Limb (tissue), 2 donors: ENCODE measurements around the gene ADAMTS2.

Experiments used
- DNase-seq, 2 donors: peaks; one replicate each; pipeline ENCODE4 v3.0.0-alpha.2; 2016; ENCODE audit errors: extremely low spot score in 2 of 2

Gene ADAMTS2

GRCh38 chr5:179195561-179196404 lies 149.5 kb downstream of the ADAMTS2 start:
- DNase-seq: no peak

GRCh38 chr5:179194941-179195381 lies 150.3 kb downstream of the ADAMTS2 start:
- DNase-seq: no peak

GRCh38 chr5:179194201-179194910 lies 150.9 kb downstream of the ADAMTS2 start:
- no peak for DNase-seq

- no peak for DNase-seq
Measured at GRCh38 chr5:179193746-179194145, 151.5 kb downstream of the ADAMTS2 start.

GRCh38 chr5:179192891-179193470 lies 152.3 kb downstream of the ADAMTS2 start:
- DNase-seq: no peak

- no peak for DNase-seq
Measured at GRCh38 chr5:179192185-179192890, 152.9 kb downstream of the ADAMTS2 start.

GRCh38 chr5:179191506-179192184 lies 153.6 kb downstream of the ADAMTS2 start:
- DNase-seq: no peak

- DNase-seq: no peak
Measured at GRCh38 chr5:179190851-179191505, 154.3 kb downstream of the ADAMTS2 start.

GRCh38 chr5:179188636-179189035 lies 156.6 kb downstream of the ADAMTS2 start:
- DNase-seq: no peak

- no peak for DNase-seq
Measured at GRCh38 chr5:179187681-179188575, 157.3 kb downstream of the ADAMTS2 start.

- DNase-seq: no peak
Measured at GRCh38 chr5:179187229-179187678, 158.0 kb downstream of the ADAMTS2 start.

GRCh38 chr5:179186801-179187200 lies 158.5 kb downstream of the ADAMTS2 start:
- DNase-seq: no peak

- DNase-seq: no peak
Measured at GRCh38 chr5:179185941-179186411, 159.3 kb downstream of the ADAMTS2 start.

GRCh38 chr5:179185256-179185940 lies 159.9 kb downstream of the ADAMTS2 start:
- DNase-seq: no peak

- no peak for DNase-seq
Measured at GRCh38 chr5:179184521-179185050, 160.7 kb downstream of the ADAMTS2 start.

- DNase-seq: no peak
Measured at GRCh38 chr5:179183481-179183880, 161.8 kb downstream of the ADAMTS2 start.

GRCh38 chr5:179182601-179183000 lies 162.7 kb downstream of the ADAMTS2 start:
- DNase-seq: no peak

- no peak for DNase-seq
Measured at GRCh38 chr5:179181988-179182387, 163.3 kb downstream of the ADAMTS2 start.
